ENCODE measurements around the gene ADCY2.

DNA sequence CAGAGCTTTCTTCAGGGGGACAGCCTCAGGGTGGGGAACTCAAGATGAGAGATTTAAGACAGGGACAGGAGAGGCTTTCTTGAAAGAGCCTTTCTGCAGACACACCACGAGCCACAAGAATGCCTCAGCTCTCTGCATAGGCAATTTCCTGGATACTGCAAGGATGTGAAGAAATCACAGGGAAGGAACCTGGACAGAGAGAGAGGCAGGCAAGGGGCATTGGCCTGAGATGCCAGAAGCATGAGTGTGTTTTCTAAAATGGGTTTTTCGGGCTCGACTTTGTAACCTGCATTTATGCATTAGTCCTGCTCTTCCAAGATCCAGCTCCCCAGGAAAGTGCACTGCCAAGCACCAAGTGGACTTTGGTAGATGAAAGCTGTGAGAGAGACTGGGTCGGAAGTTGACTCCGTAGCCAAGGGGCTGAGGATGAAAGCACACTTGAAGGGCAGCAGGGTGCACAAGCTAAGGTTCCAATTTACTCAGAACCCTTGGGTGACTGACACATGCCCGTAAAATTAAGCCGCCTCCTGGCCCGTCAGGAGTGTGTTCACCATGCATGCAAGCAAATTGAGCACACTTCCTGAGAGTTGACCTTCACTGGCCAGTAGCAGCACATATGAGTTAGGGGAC is 364.1 kb downstream of the ADCY2 start:
- TF ChIP-seq EZH2 (IDR thresholded peaks at IDR 0.05; ENCODE audit: low read length): no peak
- TF ChIP-seq, protein P1, sequence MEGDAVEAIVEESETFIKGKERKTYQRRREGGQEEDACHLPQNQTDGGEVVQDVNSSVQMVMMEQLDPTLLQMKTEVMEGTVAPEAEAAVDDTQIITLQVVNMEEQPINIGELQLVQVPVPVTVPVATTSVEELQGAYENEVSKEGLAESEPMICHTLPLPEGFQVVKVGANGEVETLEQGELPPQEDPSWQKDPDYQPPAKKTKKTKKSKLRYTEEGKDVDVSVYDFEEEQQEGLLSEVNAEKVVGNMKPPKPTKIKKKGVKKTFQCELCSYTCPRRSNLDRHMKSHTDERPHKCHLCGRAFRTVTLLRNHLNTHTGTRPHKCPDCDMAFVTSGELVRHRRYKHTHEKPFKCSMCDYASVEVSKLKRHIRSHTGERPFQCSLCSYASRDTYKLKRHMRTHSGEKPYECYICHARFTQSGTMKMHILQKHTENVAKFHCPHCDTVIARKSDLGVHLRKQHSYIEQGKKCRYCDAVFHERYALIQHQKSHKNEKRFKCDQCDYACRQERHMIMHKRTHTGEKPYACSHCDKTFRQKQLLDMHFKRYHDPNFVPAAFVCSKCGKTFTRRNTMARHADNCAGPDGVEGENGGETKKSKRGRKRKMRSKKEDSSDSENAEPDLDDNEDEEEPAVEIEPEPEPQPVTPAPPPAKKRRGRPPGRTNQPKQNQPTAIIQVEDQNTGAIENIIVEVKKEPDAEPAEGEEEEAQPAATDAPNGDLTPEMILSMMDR (optimal IDR thresholded peaks at IDR 0.05 in 1 of 3, IDR thresholded peaks at IDR 0.05 in 1 of 3, conservative IDR thresholded peaks at IDR 0.05 in 1 of 3; ENCODE audit: extremely low read depth in 1 of 3, insufficient read depth in 2 of 3, low read length in 3 of 3): no peak

All from keratinocyte (primary cell).